Left lung (tissue), 10 donors: ENCODE measurements around the gene STAMBP. TPM values are rescaled to one million over a fixed set of nuclear protein-coding genes. Genes with fewer than 3 reads are reported as not detected.

Experiments
- ATAC-seq: fragments of 200-7000 bp; cut with Tn5 transposase; one replicate; pipeline ENCODE4 v1.9.1; 2020; ENCODE audit warnings: moderate library complexity
- DNase-seq, 4 donors: peaks; one replicate each; pipeline ENCODE4 v3.0.0-alpha.2; 2013 to 2020
- H3K27ac ChIP-seq, 2 donors: fragments of 200-600 bp; sonication (generic) in 1 of 2; one replicate each; pipeline versions ENCODE4 v1.5.0 to v1.8.0; 2020 to 2021
- H3K27me3 ChIP-seq, 2 donors: fragments of 200-600 bp; sonication (generic) in 1 of 2; one replicate each; pipeline versions ENCODE4 v1.5.0 to v1.8.0; 2020 to 2021
- H3K36me3 ChIP-seq, 2 donors: fragments of 200-600 bp; sonication (generic) in 1 of 2; one replicate each; pipeline versions ENCODE4 v1.5.0 to v1.8.0; 2020 to 2021
- H3K4me1 ChIP-seq, 2 donors: fragments of 200-600 bp; one replicate each; pipeline ENCODE4 v1.8.0; 2021
- H3K4me3 ChIP-seq, 2 donors: fragments of 200-600 bp; sonication (generic) in 1 of 2; one replicate each; pipeline versions ENCODE4 v1.5.0 to v1.8.0; 2020 to 2021; ENCODE audit warnings: mild to moderate bottlenecking in 1 of 2
- H3K9me3 ChIP-seq, 2 donors: fragments of 200-600 bp; sonication (generic) in 1 of 2; one replicate each; pipeline versions ENCODE4 v1.5.0 to v1.8.0; 2020 to 2021
- CTCF ChIP-seq, 2 donors: fragments of 200-600 bp; sonication (generic) in 1 of 2; IDR thresholded peaks; one replicate each; pipeline versions ENCODE4 v1.5.0 to v1.8.0; 2021; ENCODE audit warnings: antibody characterized with exemption in 2 of 2
- intact Hi-C, 2 donors: fragments of 100-400 bp; cut with DNase I; formaldehyde crosslinking; loops; one replicate each; pipeline versions ENCODE4 v1.11.2 to v1.14.2; 2022
- polyA plus RNA-seq, 6 donors: library from polyadenylated mRNA; unstranded; fragments of 120-200 nt; gene quantifications; one replicate each; pipeline ENCODE4 v1.2.1, GENCODE V29; 2013; ENCODE audit not compliant: insufficient read length in 6 of 6
- total RNA-seq, 2 donors: library from RNA; stranded (reverse); fragmentation: NEBNext Ultra II Directional; extraction: Animal tissue kit (Norgen Biotek cat#: 25700); gene quantifications; one replicate each; pipeline ENCODE4 v1.2.1, GENCODE V29; 2021
- donor health status: DM: no; HTN: yes; CAD: no.
- donor health status: DM: no; HTN: no; CAD: no.

Gene STAMBP
- total and polyA plus RNA-seq, 8 donors: 32.6 to 57.0 (median 51.1) TPM

- no peak for TF ChIP-seq CTCF (IDR thresholded peaks at IDR 0.05)
- DNase-seq (no peak), ATAC-seq (no peak)
- no peak overlapping the region for H3K4me3 ChIP-seq
- H3K4me1 ChIP-seq: no peaks in the 10 kb centered on the region
- no peaks in the 10 kb centered on the region for H3K27me3 ChIP-seq
- intact Hi-C loops: no loop called here
- no peak overlapping the region for H3K27ac ChIP-seq
- no peaks in the 10 kb centered on the region for H3K9me3 ChIP-seq
- H3K36me3 ChIP-seq: no peaks in the 10 kb centered on the region
Observed at GRCh38 chr2:73911548-73912208, 82.9 kb downstream of the STAMBP start.

GRCh38 chr2:73913414-73914054, 84.8 kb downstream of the STAMBP start:
- H3K27ac ChIP-seq: no peak overlapping the region
- ATAC-seq (no peak), DNase-seq (no peak)
- no peaks in the 10 kb centered on the region for H3K36me3 ChIP-seq
- H3K4me1 ChIP-seq: no peaks in the 10 kb centered on the region
- H3K9me3 ChIP-seq: no peaks in the 10 kb centered on the region
- no peaks in the 10 kb centered on the region for H3K27me3 ChIP-seq
- intact Hi-C loops: no loop called here
- no peak for TF ChIP-seq CTCF (IDR thresholded peaks at IDR 0.05)
- H3K4me3 ChIP-seq: no peak overlapping the region

GRCh38 chr2:73914667-73915066, 85.9 kb downstream of the STAMBP start:
- Histone ChIP-seq H3K9me3 (no peaks in the 10 kb centered on the region), H3K4me3 (no peak overlapping the region), H3K36me3 (no peaks in the 10 kb centered on the region), H3K27me3 (no peaks in the 10 kb centered on the region), H3K27ac (no peak overlapping the region), H3K4me1 (no peaks in the 10 kb centered on the region)
- ATAC-seq (no peak), DNase-seq (no peak)
- TF ChIP-seq CTCF (IDR thresholded peaks at IDR 0.05): no peak
- intact Hi-C loops: no loop called here

GRCh38 chr2:73915437-73915993, 86.8 kb downstream of the STAMBP start:
- H3K27me3 ChIP-seq: no peaks in the 10 kb centered on the region
- intact Hi-C loops: no loop called here
- no peaks in the 10 kb centered on the region for H3K9me3 ChIP-seq
- H3K4me3 ChIP-seq: no peak overlapping the region
- no peak for TF ChIP-seq CTCF (IDR thresholded peaks at IDR 0.05)
- no peaks in the 10 kb centered on the region for H3K4me1 ChIP-seq
- ATAC-seq (no peak), DNase-seq (no peak)
- H3K36me3 ChIP-seq: no peaks in the 10 kb centered on the region
- H3K27ac ChIP-seq: no peak overlapping the region

- no peaks in the 10 kb centered on the region for H3K4me1 ChIP-seq
- intact Hi-C loops: no loop called here
- H3K9me3 ChIP-seq: no peaks in the 10 kb centered on the region
- H3K27ac ChIP-seq: no peak overlapping the region
- DNase-seq (no peak), ATAC-seq (no peak)
- peaks cover 0 to 9% of the 10 kb centered on the region in 2 donors for H3K27me3 ChIP-seq
- no peak overlapping the region for H3K4me3 ChIP-seq
- no peaks in the 10 kb centered on the region for H3K36me3 ChIP-seq
- no peak for TF ChIP-seq CTCF (IDR thresholded peaks at IDR 0.05)
Observed at GRCh38 chr2:73916666-73917065, 87.9 kb downstream of the STAMBP start.
